ENCODE results near the gene IL1R2.

Gene IL1R2

DNA sequence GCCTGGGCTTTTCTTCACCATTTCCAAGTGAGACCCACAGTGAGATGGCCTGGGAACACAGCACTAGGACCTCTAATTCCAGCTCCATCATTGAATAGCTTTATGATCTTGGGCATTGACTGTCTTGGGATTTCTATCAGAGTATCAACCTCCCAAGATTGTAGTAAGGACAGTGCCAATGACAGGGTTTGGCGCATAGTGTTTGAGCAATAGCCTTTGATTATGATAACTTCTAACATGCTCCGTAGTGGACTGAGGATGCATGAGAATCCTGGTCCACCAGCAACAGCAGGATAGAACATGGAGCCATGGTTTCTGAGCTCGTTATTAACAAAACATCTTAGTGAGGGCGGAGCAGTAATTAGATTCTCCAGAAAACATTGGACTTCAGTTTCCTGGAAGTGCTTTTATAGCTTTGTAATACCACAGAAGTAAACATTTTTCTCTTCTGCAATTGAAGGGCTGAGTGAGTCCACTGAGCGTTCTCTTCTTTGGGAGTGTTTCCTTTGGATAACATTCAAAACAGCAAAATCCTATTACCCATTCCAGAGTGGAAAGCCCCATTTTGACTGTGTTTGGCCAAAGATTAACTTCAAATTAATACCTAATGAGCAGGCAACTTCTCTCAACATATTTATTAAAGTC is 63.7 kb downstream of the IL1R2 start:
- Mint-ChIP-seq H3K36me3 (no peaks in the 10 kb centered on the region), H3K9me3 (no peaks in the 10 kb centered on the region), H3K4me3 (no peak overlapping the region), H3K27me3 (peaks cover 5% of the 10 kb centered on the region), H3K27ac (no peak overlapping the region), H3K4me1 (no peaks in the 10 kb centered on the region)
- ATAC-seq (ENCODE audit: low read depth) = no peak
- no peak for DNase-seq (ENCODE audit: low spot score in 2 of 2)

DNA sequence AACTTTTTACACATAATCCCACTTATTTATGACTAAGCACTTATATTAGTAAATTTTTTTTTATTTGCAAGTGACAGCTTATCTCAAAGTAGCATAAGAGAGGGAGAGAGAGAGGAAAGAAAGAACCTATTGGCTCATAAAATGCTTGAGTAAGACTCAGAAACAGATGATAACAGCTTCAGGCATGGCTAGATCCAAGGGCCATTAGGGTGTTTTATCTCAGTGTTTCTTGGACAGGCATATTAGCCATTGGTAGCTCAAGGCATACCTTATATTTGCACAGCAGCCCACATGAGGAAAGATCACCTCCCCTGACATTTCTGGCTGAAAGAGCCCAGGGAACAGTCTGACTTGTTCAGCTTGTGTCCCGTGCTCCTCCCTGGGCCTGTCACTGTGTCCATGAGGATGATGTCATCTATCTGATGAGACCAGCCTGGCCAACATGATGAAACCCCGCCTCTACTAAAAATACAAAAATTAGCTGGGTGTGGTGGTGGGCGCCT is 64.4 kb downstream of the IL1R2 start:
- H3K4me3 Mint-ChIP-seq = no peak overlapping the region
- no peak overlapping the region for H3K27ac Mint-ChIP-seq
- no peaks in the 10 kb centered on the region for H3K4me1 Mint-ChIP-seq
- DNase-seq (ENCODE audit: low spot score in 2 of 2) (no peak), ATAC-seq (ENCODE audit: low read depth) (no peak)
- H3K9me3 Mint-ChIP-seq = no peaks in the 10 kb centered on the region
- H3K36me3 Mint-ChIP-seq = no peaks in the 10 kb centered on the region
- peaks cover 5% of the 10 kb centered on the region for H3K27me3 Mint-ChIP-seq

DNA sequence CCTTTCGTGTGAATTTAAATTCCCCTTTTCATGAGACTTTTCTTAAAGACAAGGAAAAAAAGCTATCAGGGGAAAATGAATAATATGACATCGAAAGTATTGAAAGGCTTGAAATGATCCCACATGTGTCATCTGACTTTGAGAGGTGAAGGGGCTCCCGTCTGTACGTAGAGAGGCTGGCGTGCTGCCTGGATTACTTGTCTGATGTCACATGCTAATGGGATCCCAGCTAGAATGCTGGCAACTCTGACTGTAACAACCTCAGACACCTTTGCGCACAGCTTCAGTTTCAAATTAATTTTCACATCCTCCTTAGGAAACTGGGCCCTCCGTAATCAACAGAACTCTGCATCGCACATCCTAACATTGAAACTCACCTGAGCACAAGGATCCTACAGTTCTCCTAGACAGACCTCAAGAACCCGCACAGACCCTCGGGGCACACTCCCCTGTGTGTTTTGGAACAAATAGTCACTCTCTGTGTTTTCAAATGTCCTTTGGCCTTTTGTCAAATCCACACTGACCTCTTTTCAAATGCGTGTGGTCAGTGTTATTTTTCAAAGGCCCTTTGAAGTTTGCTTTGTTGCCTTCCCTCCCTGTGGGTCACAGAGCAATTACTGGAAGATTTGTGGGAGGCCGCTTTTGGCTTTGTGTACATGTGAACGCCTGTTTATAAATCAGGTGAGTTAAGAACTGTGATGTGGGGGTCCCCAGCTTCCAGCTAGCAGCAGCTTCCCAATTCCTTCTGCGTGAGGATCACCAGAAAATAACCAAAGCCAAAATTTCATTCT is 65.9 kb downstream of the IL1R2 start:
- H3K4me1 Mint-ChIP-seq = no peaks in the 10 kb centered on the region
- H3K27ac Mint-ChIP-seq = no peak overlapping the region
- ATAC-seq (ENCODE audit: low read depth) = no peak
- H3K27me3 Mint-ChIP-seq = peaks cover 7% of the 10 kb centered on the region
- H3K36me3 Mint-ChIP-seq = no peaks in the 10 kb centered on the region
- no peak overlapping the region for H3K4me3 Mint-ChIP-seq
- H3K9me3 Mint-ChIP-seq = no peaks in the 10 kb centered on the region
- DNase-seq (ENCODE audit: low spot score in 2 of 2) = no peak

DNA sequence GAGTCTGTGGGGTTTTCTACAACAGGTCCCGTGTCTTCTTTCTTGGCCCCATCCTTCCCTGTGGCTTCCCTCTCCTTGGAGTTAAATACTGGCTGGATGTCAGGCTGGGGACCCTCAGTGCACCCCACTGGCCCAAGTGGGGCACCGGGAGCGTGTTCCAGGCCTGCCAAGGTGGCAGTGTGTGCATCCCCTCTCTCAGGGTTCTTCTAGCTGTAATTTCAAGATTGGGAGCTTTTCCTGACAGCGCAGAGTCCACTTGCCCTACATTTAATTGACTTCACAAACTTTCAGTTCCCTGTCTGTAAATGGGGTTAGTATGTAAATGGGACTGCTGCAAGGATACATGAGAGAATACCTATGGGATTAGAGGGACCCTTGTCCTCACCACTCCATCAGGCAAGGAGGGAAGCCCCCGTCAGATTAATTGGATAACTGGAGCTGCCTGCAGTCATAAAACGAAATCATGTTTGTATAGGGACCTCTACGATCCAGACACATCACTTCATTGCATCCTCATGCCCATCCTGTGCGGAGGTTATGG is 66.6 kb downstream of the IL1R2 start:
- ATAC-seq (ENCODE audit: low read depth) (no peak), DNase-seq (ENCODE audit: low spot score in 2 of 2) (no peak)
- no peaks in the 10 kb centered on the region for H3K4me1 Mint-ChIP-seq
- no peaks in the 10 kb centered on the region for H3K9me3 Mint-ChIP-seq
- no peak overlapping the region for H3K4me3 Mint-ChIP-seq
- H3K27ac Mint-ChIP-seq = no peak overlapping the region
- H3K27me3 Mint-ChIP-seq = peaks cover 5% of the 10 kb centered on the region
- no peaks in the 10 kb centered on the region for H3K36me3 Mint-ChIP-seq

DNA sequence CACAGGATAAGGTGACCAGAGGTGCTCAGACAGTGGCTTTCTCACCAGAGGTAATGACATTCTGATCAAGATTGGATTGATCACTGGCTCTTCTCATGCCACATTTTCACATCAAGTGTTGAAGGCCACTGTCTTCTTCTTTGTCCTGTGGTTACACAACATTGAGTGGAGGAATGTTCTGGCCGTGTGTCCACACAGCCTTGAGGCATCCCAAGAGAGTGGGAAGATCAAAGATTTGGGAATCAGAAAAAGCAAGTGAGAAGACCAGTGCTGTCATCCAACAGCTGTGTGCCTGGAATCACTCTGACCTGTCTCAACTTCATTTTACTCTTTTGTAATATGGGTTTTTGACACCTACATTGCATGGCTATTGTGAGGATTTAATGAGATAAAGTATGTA is 67.4 kb downstream of the IL1R2 start:
- Mint-ChIP-seq H3K4me3 (no peak overlapping the region), H3K36me3 (no peaks in the 10 kb centered on the region), H3K4me1 (no peaks in the 10 kb centered on the region), H3K9me3 (no peaks in the 10 kb centered on the region), H3K27me3 (peaks cover 5% of the 10 kb centered on the region), H3K27ac (no peak overlapping the region)
- no peak for ATAC-seq (ENCODE audit: low read depth)
- no peak for DNase-seq (ENCODE audit: low spot score in 2 of 2)

DNA sequence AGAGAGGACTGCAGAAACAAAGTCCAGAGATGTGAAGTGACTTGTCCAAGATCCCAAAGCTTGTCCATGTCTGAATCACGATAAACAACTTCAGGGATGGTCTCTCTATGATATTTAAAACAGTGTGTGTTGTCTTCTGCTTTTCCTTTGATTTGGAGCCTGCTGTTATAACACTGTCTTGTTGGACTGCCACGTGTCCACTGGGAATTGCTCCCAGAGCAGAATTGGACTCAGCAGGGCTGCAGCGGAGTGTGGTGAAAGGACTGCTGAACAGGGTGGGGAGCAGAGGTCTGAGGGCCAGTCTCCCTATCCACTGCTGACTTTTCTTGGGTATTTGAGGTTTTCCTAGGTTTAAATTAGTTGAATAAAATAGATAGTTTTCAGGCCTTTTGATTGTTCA is 68.3 kb downstream of the IL1R2 start:
- DNase-seq (ENCODE audit: low spot score in 2 of 2) = no peak
- Mint-ChIP-seq H3K9me3 (no peaks in the 10 kb centered on the region), H3K27me3 (peaks cover 5% of the 10 kb centered on the region), H3K4me3 (no peak overlapping the region), H3K27ac (no peak overlapping the region), H3K4me1 (no peaks in the 10 kb centered on the region), H3K36me3 (no peaks in the 10 kb centered on the region)
- ATAC-seq (ENCODE audit: low read depth) = no peak

DNA sequence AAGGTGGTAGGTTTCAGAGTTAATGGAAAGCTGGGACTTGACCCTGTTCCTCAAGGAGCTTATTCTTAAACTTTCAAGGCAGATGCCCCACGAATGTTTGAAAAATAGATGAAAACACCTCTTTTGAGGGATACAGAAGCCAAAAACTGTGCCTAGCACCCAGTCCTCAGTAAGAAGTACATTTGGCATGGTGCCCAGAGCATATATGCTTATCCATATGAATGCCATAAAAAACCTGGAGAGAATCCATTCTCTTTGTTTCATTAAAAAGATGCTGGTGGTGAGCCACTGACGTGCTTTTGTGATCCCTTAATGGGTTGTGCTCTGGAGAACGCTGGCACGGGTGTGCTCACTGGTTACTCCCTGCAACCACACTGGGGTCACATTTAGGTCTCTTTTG is 69.0 kb downstream of the IL1R2 start:
- Mint-ChIP-seq H3K4me3 (no peak overlapping the region), H3K4me1 (no peaks in the 10 kb centered on the region), H3K27ac (no peak overlapping the region), H3K36me3 (no peaks in the 10 kb centered on the region), H3K27me3 (peaks cover 4% of the 10 kb centered on the region), H3K9me3 (no peaks in the 10 kb centered on the region)
- ATAC-seq (ENCODE audit: low read depth) = no peak
- no peak for DNase-seq (ENCODE audit: low spot score in 2 of 2)

DNA sequence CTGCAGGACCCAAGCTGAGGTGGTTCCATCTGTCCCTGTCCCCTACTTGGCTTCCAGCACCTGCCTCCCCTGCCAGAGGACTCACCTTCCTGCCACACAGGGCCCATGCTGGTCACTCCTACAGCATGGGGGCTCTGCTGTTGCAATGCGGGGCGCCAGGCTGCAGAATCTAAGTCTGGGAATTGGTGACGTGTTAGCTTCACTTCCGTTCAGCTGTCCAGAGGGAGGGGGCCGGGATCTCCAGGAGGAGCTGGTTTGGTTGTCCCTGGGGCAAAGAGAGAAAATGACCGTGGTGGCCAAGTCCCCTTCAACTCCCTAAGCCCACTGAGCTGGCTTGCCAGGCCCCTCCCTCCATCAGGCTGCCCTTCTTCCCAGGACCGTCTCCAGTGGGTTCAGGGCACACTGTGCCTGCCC is 69.5 kb downstream of the IL1R2 start:
- Mint-ChIP-seq H3K27me3 (peaks cover 6% of the 10 kb centered on the region), H3K9me3 (no peaks in the 10 kb centered on the region), H3K36me3 (no peaks in the 10 kb centered on the region), H3K27ac (no peak overlapping the region), H3K4me1 (no peaks in the 10 kb centered on the region), H3K4me3 (no peak overlapping the region)
- DNase-seq (ENCODE audit: low spot score in 2 of 2) (no peak), ATAC-seq (ENCODE audit: low read depth) (no peak)

DNA sequence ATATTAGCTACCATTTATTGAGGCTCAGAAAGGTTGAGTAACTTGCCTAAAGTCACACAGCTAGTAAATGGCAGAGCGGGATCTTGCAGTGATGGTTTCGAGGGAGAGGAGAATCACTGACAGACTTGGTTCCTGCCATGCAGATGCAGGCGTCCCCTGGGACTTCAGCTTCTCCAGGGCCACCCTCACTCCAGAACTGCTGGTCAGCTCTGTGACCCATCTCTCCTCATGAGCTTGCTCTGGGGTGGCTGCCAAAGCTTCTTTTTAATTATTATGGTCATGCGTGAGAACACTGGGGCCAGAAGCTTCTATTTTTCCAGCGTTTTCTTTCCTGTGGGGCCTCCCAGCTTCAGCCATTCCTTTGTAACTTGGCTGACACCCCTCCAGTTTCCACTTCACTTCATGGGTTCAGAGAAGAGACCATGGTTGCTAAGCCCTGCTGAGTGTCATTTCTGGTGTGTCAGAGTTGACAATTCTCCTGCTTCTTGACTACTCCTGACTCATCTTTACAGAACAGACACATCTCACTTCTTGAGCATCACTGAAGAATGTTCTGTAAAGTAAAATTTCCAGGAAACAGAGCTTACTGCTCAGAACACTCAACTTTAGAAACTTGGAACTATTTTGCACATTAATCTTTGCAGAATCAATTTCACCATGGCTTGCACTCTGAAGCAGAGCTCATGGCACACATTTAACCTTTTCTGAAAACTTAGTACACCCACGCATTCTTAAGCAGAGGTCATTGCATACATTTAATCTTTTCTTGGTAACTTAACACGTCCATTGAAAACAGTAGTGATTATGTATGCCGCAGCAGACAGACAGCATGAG is 70.4 kb downstream of the IL1R2 start:
- peaks cover 9% of the 10 kb centered on the region for H3K27me3 Mint-ChIP-seq
- no peak overlapping the region for H3K4me3 Mint-ChIP-seq
- H3K4me1 Mint-ChIP-seq = no peaks in the 10 kb centered on the region
- ATAC-seq (ENCODE audit: low read depth) (no peak), DNase-seq (ENCODE audit: low spot score in 2 of 2) (no peak)
- H3K9me3 Mint-ChIP-seq = no peaks in the 10 kb centered on the region
- H3K36me3 Mint-ChIP-seq = no peaks in the 10 kb centered on the region
- H3K27ac Mint-ChIP-seq = no peak overlapping the region

DNA sequence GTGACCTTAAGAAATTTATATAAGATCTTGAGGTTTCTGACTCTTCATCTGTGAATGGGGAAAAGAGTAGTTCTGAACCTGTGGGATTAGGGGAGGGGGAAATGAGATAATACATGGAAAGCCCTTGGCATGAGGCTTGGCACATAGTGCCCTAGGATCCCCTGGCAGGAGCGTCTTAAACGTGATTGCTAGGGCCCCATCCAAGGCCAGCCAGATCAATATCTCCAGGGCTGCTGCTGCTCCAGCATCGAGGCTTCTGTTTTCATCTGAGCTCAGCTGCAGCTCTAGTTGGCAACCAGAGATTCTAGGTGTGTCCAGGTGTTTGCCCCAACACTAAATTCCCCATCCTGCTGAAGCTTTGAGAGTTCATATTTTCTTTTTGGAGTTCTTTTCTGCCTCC is 71.0 kb downstream of the IL1R2 start:
- Mint-ChIP-seq H3K36me3 (no peaks in the 10 kb centered on the region), H3K27ac (no peak overlapping the region), H3K9me3 (no peaks in the 10 kb centered on the region), H3K4me3 (no peak overlapping the region), H3K4me1 (no peaks in the 10 kb centered on the region), H3K27me3 (peaks cover 9% of the 10 kb centered on the region)
- ATAC-seq (ENCODE audit: low read depth) = no peak
- DNase-seq (ENCODE audit: low spot score in 2 of 2) = no peak

DNA sequence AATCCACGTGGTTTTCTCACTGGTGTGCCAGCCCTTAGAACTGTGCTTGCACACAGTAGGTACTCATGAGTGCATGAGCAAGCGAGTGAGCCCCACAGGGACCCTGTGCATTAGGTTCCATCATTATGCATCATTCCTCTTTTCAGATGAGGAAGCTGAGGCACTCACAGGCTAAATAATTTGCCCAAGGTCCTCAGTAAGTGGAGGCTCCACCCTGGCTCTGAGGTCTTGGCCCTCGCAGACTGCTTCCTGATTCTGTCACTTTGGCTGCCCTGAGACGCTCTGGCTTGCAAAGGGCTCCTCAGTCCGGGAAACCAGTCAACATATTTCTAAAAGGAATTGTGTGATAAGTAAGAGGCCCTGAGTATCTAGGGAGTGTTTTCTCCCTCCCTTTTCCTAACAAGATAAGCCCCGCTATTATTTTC is 71.7 kb downstream of the IL1R2 start:
- Mint-ChIP-seq H3K4me1 (no peaks in the 10 kb centered on the region), H3K27ac (no peak overlapping the region), H3K4me3 (no peak overlapping the region), H3K9me3 (peaks cover 2% of the 10 kb centered on the region), H3K27me3 (peaks cover 9% of the 10 kb centered on the region), H3K36me3 (no peaks in the 10 kb centered on the region)
- DNase-seq (ENCODE audit: low spot score in 2 of 2) = no peak
- no peak for ATAC-seq (ENCODE audit: low read depth)

DNA sequence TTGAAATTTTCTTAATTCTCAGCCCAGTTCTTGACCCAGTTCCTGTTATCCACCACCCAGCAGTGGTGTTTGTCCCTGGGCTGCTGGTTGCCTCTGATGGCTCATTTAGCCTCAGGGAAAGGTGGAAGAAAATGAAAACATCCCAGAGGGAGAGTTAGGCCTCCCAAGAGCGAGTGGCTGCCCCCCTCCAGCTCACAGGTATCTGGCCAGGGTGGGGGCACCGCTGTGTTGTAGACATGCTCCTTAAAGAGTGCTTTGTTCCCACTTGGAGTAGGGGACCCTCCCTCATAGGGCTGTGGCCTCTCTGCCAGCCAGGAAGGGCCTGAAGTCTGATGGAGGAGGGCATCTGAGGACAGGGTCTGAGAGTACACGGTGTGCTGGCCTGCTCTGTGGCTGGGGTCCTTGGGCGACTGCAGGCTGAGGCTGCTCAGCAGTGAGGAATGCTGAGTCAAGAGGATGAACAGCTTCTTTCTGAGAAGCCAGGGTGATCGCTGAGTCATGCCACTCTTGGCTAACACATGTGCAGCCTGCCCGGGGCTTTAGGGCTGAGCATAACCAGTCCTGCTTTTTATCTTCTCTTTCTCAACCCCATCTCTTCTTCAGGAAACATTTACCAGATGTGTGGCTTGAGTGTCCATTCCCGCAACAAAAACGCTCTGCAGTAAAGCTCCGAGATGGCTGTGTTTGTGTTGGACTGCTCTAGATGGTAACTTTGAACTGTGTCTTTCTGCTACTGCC is 72.3 kb downstream of the IL1R2 start:
- Mint-ChIP-seq H3K4me1 (no peaks in the 10 kb centered on the region), H3K4me3 (no peak overlapping the region), H3K9me3 (peaks cover 3% of the 10 kb centered on the region), H3K36me3 (peaks cover 2% of the 10 kb centered on the region), H3K27ac (no peak overlapping the region), H3K27me3 (peaks cover 10% of the 10 kb centered on the region)
- ATAC-seq (ENCODE audit: low read depth) = no peak
- DNase-seq (ENCODE audit: low spot score in 2 of 2) = no peak

Measured in memory B cell (primary cell).